HEK293T (cell line): ENCODE results near the gene RMI1.

ENCODE experiments used
- CTCF ChIA-PET: fragments of 350-600 bp; formaldehyde crosslinking; extraction: SDS; loops from one replicate; lab custom pipeline; 2021; ENCODE audit warnings: antibody characterized with exemption, inconsistent platforms; lab: Yijun Ruan, JAX
- POLR2A ChIA-PET: fragments of 350-600 bp; formaldehyde crosslinking; extraction: SDS; loops from one replicate; lab custom pipeline; 2020; ENCODE audit warnings: antibody characterized with exemption, inconsistent platforms; lab: Yijun Ruan, JAX
- DNase-seq: peaks from one replicate; pipeline ENCODE4 v3.0.0; 2012; ENCODE audit warnings: mixed read lengths; ENCODE audit errors: extremely low spot score
- ARNT ChIP-seq: fragments of 450-650 bp; IDR thresholded peaks from 2 replicates; pipeline ENCODE4 v1.6.1; 2017; ENCODE audit warnings: mild to moderate bottlenecking
- BHLHE40 ChIP-seq: fragments of 450-650 bp; IDR thresholded peaks from 2 replicates; pipeline ENCODE4 v1.6.1; 2016; ENCODE audit warnings: mild to moderate bottlenecking, moderate library complexity, borderline replicate concordance
- CTBP1 ChIP-seq: fragments of 450-650 bp; IDR thresholded peaks from 2 replicates; pipeline ENCODE4 v1.6.1; 2016; ENCODE audit warnings: borderline replicate concordance
- ELF4 ChIP-seq: fragments of 450-650 bp; IDR thresholded peaks from 2 replicates; pipeline ENCODE4 v1.6.1; 2017; ENCODE audit warnings: antibody characterized with exemption
- FOXA1 ChIP-seq: fragments of 450-650 bp; IDR thresholded peaks from 2 replicates; pipeline ENCODE4 v1.6.1; 2016; ENCODE audit warnings: mild to moderate bottlenecking
- FOXK2 ChIP-seq: fragments of 450-650 bp; IDR thresholded peaks from 2 replicates; pipeline ENCODE4 v1.6.1; 2016; ENCODE audit warnings: mild to moderate bottlenecking
- FOXM1 ChIP-seq: fragments of 450-650 bp; IDR thresholded peaks from 2 replicates; pipeline ENCODE4 v1.6.1; 2017; ENCODE audit warnings: mild to moderate bottlenecking, borderline replicate concordance
- HDGF ChIP-seq: fragments of 450-650 bp; IDR thresholded peaks from 2 replicates; pipeline ENCODE4 v1.6.1; 2017; ENCODE audit warnings: antibody characterized with exemption, borderline replicate concordance
- L3MBTL2 ChIP-seq: fragments of 450-650 bp; conservative IDR thresholded peaks from 2 replicates; pipeline ENCODE4 v1.6.1; 2016; ENCODE audit warnings: mild to moderate bottlenecking
- PKNOX1 ChIP-seq: fragments of 450-650 bp; IDR thresholded peaks from 2 replicates; pipeline ENCODE4 v1.6.1; 2016
- SP1 ChIP-seq: fragments of 450-650 bp; IDR thresholded peaks from 2 replicates; pipeline ENCODE4 v1.6.1; 2017
- SUZ12 ChIP-seq: fragments of 450-650 bp; IDR thresholded peaks from 2 replicates; pipeline ENCODE4 v1.6.1; 2016; ENCODE audit warnings: mild to moderate bottlenecking
- TARDBP ChIP-seq: fragments of 450-650 bp; IDR thresholded peaks from 2 replicates; pipeline ENCODE4 v1.6.1; 2016

Gene RMI1

GRCh38 chr9:84045481-84046097 is 65.0 kb downstream of the RMI1 start:
- ChIA-PET POLR2A (no interaction called here), CTCF (no interaction called here)
- TF ChIP-seq TARDBP (no peak), L3MBTL2 (no peak), ELF4 (no peak), BHLHE40 (no peak), FOXM1 (no peak), HDGF (no peak), ARNT (no peak), PKNOX1 (no peak), SUZ12 (no peak), FOXK2 (no peak), CTBP1 (no peak), SP1 (no peak), FOXA1 (no peak)
- no peak for DNase-seq
